KMS-11 (cell line): ENCODE results near the gene ROPN1.

Source experiments
- H2AFZ ChIP-seq: fragments of 200-600 bp; sonication (generic); 2 replicates; pipeline ENCODE4 v1.6.1; 2016; ENCODE audit warnings: antibody characterized with exemption, mixed run types, low read depth
- H3K27ac ChIP-seq: fragments of 200-600 bp; sonication (generic); 2 replicates; pipeline ENCODE4 v1.6.1; 2016; ENCODE audit warnings: mild to moderate bottlenecking, mixed run types
- H3K27me3 ChIP-seq: fragments of 200-600 bp; sonication (generic); 2 replicates; pipeline ENCODE4 v1.6.1; 2017; ENCODE audit warnings: mild to moderate bottlenecking, low read depth, mixed run types, moderate library complexity; ENCODE audit not compliant: insufficient read depth
- H3K36me3 ChIP-seq: fragments of 200-600 bp; sonication (generic); 2 replicates; pipeline ENCODE4 v1.6.1; 2017; ENCODE audit warnings: mild to moderate bottlenecking, mixed run types; ENCODE audit not compliant: insufficient read depth
- H3K4me1 ChIP-seq: fragments of 200-600 bp; sonication (generic); 2 replicates; pipeline ENCODE4 v1.6.1; 2016; ENCODE audit warnings: mild to moderate bottlenecking, low read depth, mixed run types; ENCODE audit not compliant: poor library complexity, severe bottlenecking
- H3K4me2 ChIP-seq: fragments of 200-600 bp; sonication (generic); 2 replicates; pipeline ENCODE4 v1.7.0; 2016; ENCODE audit warnings: mild to moderate bottlenecking, mixed run types
- H3K4me3 ChIP-seq: fragments of 200-600 bp; sonication (generic); IDR thresholded peaks from 2 replicates; pipeline ENCODE4 v1.6.1; 2017; ENCODE audit warnings: low read depth, low read length, mixed read lengths; ENCODE audit not compliant: insufficient read depth
- H3K79me2 ChIP-seq: fragments of 200-600 bp; sonication (generic); 2 replicates; pipeline ENCODE4 v1.6.1; 2016; ENCODE audit warnings: low read depth, mixed run types; ENCODE audit not compliant: insufficient read depth
- H3K9ac ChIP-seq: fragments of 200-600 bp; sonication (generic); 2 replicates; pipeline ENCODE4 v1.6.1; 2016; ENCODE audit warnings: mild to moderate bottlenecking, mixed run types
- H4K20me1 ChIP-seq: fragments of 200-600 bp; sonication (generic); 2 replicates; pipeline ENCODE4 v1.6.1; 2016; ENCODE audit warnings: mild to moderate bottlenecking, mixed run types; ENCODE audit not compliant: insufficient read depth
- TF ChIP-seq, protein P1 (sequence below): fragments of 200-600 bp; sonication (generic); conservative IDR thresholded peaks from 2 replicates; pipeline ENCODE4 v1.6.1; 2017; ENCODE audit warnings: low read depth, mild to moderate bottlenecking, antibody characterized with exemption, low read length, moderate library complexity, mixed read lengths

ROPN1 gene

DNA sequence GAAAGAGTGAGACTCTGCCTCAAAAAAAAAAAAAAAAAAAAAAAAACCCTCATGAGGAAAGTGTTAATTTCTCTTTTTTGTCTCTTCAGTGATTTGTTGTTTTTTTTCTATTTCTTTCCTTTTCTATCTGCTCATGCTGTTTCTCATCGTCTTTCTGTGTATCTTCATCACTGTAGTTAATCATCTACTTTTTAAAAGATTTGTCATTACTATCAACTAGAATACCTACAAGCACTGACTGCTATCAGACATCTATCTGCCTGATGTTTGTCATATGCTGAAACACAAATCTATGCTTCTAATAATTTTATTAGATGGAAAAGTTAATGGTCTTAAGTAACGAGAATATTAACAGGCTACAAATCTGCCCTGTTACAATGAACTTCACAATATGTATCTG lies 57.7 kb downstream of the ROPN1 start:
- Histone ChIP-seq H3K4me1 (no peaks in the 10 kb centered on the region), H2AFZ (no peak overlapping the region), H4K20me1 (no peaks in the 10 kb centered on the region), H3K4me3 (no peak overlapping the region), H3K4me2 (no peak overlapping the region), H3K27ac (no peak overlapping the region), H3K36me3 (0 out of 2 replicates have a peak, but pooled peaks cover 7% of the 10 kb centered on the region), H3K79me2 (no peaks in the 10 kb centered on the region), H3K9ac (no peak overlapping the region), H3K27me3 (no peaks in the 10 kb centered on the region)
- TF ChIP-seq, protein P1, sequence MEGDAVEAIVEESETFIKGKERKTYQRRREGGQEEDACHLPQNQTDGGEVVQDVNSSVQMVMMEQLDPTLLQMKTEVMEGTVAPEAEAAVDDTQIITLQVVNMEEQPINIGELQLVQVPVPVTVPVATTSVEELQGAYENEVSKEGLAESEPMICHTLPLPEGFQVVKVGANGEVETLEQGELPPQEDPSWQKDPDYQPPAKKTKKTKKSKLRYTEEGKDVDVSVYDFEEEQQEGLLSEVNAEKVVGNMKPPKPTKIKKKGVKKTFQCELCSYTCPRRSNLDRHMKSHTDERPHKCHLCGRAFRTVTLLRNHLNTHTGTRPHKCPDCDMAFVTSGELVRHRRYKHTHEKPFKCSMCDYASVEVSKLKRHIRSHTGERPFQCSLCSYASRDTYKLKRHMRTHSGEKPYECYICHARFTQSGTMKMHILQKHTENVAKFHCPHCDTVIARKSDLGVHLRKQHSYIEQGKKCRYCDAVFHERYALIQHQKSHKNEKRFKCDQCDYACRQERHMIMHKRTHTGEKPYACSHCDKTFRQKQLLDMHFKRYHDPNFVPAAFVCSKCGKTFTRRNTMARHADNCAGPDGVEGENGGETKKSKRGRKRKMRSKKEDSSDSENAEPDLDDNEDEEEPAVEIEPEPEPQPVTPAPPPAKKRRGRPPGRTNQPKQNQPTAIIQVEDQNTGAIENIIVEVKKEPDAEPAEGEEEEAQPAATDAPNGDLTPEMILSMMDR, result no peak

DNA sequence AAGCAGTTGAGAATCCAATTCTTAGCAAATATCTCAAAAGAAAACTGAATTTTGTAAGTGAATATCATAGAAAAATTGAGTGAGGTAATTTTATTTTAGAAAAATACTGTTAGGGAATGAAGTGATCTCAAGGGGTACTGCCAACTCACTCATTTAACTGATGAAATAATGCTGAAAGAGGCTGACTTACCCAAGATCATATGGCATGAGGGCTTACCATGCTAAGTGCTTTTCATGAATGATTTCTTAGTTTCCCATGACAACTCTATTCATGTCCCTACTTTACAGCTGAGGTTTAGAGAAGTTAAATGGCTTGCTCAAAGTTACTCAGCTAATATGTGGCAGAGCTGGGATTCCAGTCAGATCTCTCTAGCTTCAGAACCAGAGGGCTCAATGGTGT lies 61.5 kb downstream of the ROPN1 start:
- Histone ChIP-seq H4K20me1 (no peaks in the 10 kb centered on the region), H2AFZ (no peak overlapping the region), H3K27ac (no peak overlapping the region), H3K27me3 (no peaks in the 10 kb centered on the region), H3K79me2 (no peaks in the 10 kb centered on the region), H3K4me1 (no peaks in the 10 kb centered on the region), H3K9ac (no peak overlapping the region), H3K4me3 (no peak overlapping the region), H3K4me2 (no peak overlapping the region), H3K36me3 (0 out of 2 replicates have a peak, but pooled peaks cover 7% of the 10 kb centered on the region)
- TF ChIP-seq, protein P1, result no peak

DNA sequence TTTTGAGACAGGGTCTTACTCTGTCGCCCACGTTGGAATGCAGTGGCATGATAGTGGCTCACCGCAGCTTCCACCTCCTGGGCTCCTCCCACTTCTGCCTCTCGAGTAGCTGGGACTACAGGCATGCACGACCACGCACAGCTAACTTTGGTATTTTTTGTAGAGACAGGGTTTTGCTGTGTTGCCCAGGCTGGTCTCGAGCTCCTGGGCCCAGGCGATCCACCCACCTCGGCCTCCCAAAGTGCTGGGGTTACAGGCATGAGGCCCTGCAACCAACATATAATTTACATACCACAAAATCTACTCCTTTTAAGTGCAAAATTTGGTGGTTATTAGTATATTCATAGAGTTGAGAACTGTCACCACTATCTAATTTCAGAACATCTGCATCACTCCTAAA lies 62.6 kb downstream of the ROPN1 start:
- no peaks in the 10 kb centered on the region for H3K4me1 ChIP-seq
- H3K36me3 ChIP-seq, result 0 out of 2 replicates have a peak, but pooled peaks cover 7% of the 10 kb centered on the region

DNA sequence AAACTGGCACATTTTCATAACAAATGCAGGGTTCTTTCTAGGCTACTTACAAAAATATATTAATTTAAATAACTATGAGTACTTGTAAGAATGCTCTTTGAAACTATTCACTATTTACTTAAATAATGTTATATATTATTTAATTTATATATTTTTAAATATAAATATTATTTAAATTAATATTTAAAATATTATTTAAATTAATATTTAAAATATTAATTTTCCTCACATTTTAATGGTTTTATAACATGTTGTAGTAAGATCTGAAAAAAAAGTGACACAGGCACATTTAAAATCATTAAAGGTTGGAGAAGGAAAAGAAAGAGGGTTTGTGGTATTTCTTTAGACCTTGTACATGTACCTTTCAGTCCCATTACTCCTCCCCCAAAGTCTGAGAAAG lies 65.5 kb downstream of the ROPN1 start:
- no peak overlapping the region for H3K4me2 ChIP-seq
- no peak overlapping the region for H2AFZ ChIP-seq
- no peak overlapping the region for H3K9ac ChIP-seq
- H4K20me1 ChIP-seq, result no peaks in the 10 kb centered on the region
- H3K4me1 ChIP-seq, result no peaks in the 10 kb centered on the region
- no peak overlapping the region for H3K4me3 ChIP-seq
- no peak overlapping the region for H3K27ac ChIP-seq
- no peaks in the 10 kb centered on the region for H3K27me3 ChIP-seq
- 0 out of 2 replicates have a peak, but pooled peaks cover under 1% of the 10 kb centered on the region for H3K36me3 ChIP-seq
- TF ChIP-seq, protein P1, result no peak
- no peaks in the 10 kb centered on the region for H3K79me2 ChIP-seq

More for the DNA sequence above, 62.6 kb downstream of the ROPN1 start:
- H3K9ac ChIP-seq, result no peak overlapping the region
- no peak overlapping the region for H2AFZ ChIP-seq
- TF ChIP-seq, protein P1, result no peak
- no peaks in the 10 kb centered on the region for H3K27me3 ChIP-seq
- H4K20me1 ChIP-seq, result no peaks in the 10 kb centered on the region
- no peak overlapping the region for H3K27ac ChIP-seq
- no peak overlapping the region for H3K4me3 ChIP-seq
- H3K79me2 ChIP-seq, result no peaks in the 10 kb centered on the region
- H3K4me2 ChIP-seq, result no peak overlapping the region
